Measurements from ENCODE around the gene IQSEC1.
A peak's percentile ranks its signal among the peaks of the same experiment; 100 is the strongest.

Gene IQSEC1

DNA sequence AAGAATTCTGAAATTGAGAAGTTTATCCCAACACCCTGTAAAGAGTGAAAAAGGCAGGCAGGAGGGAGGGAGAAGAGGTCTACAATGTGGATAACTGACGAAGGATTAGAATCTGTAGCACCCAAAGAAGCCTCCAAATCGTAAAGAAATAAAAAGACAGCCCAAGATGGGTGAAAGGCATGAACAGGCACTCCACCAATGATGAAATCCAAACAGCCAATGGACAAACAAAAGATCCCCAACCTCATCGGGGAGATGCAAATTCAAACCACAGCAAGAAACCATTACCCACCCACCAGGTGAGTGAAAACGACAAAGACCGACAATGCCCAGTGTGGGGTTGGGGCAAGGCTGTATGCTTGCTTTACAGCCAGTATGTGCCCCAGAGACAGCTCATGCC lies 85.6 kb downstream of the IQSEC1 start:
- TF ChIP-seq, protein P1, sequence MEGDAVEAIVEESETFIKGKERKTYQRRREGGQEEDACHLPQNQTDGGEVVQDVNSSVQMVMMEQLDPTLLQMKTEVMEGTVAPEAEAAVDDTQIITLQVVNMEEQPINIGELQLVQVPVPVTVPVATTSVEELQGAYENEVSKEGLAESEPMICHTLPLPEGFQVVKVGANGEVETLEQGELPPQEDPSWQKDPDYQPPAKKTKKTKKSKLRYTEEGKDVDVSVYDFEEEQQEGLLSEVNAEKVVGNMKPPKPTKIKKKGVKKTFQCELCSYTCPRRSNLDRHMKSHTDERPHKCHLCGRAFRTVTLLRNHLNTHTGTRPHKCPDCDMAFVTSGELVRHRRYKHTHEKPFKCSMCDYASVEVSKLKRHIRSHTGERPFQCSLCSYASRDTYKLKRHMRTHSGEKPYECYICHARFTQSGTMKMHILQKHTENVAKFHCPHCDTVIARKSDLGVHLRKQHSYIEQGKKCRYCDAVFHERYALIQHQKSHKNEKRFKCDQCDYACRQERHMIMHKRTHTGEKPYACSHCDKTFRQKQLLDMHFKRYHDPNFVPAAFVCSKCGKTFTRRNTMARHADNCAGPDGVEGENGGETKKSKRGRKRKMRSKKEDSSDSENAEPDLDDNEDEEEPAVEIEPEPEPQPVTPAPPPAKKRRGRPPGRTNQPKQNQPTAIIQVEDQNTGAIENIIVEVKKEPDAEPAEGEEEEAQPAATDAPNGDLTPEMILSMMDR (conservative IDR thresholded peaks at IDR 0.05; ENCODE audit: low read depth): no peak
- ChIA-PET POLR2A (ENCODE audit: low non-redundant PET) (no interaction called here), CTCF (interaction anchor here (0.8 kb wide), 1 partner anchor 15 kb away, joined by 5 read pairs; no protein-coding TSS in a partner anchor)
- no peak overlapping the region for H3K27ac ChIP-seq
- no peak for DNase-seq (ENCODE audit: low spot score)

DNA sequence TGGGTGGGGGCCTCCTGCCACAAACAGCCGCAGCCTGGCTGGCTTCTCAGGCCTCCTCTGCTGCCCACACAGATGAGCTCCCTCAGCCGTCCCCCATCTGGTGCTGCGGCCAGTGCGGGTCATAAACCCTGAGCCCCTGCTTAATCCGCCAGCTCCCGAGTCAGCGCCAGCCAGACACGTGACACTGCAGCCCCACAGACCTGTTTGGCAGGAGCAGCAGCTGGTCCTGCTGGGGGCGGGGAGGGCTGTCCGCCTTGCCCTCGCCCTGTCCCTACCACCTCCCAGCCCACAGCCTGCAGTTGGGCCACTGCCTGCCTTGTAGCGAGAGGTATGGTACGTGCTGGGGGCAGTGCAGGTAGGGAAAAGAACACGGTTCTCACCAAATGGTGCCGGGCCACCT lies 86.2 kb downstream of the IQSEC1 start:
- ChIA-PET CTCF (no interaction called here), POLR2A (ENCODE audit: low non-redundant PET) (no interaction called here)
- no peak for DNase-seq (ENCODE audit: low spot score)
- TF ChIP-seq, protein P1 (conservative IDR thresholded peaks at IDR 0.05; ENCODE audit: low read depth): no peak
- H3K27ac ChIP-seq: no peak overlapping the region

DNA sequence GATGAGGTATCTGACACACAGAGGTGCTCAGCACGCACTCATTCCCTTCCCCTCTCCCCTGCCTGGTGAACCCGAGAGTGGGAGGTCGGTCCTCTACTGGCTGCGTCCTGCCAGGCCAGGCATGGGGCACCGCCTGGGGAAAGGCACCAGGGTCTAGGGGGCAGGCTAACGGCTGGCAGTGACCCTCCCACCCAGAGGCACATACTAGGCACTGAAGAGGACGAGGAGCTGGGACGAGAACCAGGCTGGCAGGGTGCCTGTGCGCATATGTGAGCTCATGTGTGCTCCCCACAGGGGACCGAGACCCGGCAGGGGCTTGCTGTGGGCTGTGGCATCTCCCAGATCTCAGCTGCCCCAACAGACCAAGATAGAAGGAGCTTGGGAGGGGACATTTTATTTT lies 86.7 kb downstream of the IQSEC1 start:
- no peak for DNase-seq (ENCODE audit: low spot score)
- TF ChIP-seq, protein P1 (conservative IDR thresholded peaks at IDR 0.05; ENCODE audit: low read depth): no peak
- CTCF ChIA-PET: no interaction called here
- POLR2A ChIA-PET (ENCODE audit: low non-redundant PET): no interaction called here
- no peak overlapping the region for H3K27ac ChIP-seq

DNA sequence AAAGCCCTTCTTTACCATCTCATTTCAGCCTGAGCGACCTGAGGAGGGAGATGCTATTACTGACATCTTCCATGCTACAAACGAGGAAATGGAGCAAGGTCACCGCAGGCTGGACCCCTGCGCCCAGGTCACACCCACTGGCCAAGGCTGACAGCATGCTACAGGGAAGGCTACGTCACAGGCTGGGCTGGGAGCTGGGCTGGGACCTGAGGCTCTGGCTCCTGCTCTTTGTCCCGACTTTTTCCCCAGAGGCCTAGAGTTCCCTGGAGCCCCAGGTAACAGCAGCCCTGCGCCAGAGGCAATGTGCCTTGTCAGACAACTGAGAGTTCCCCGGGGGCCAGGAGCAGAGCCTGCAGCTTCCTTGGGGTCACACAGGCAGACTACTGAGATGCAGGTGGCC lies 87.2 kb downstream of the IQSEC1 start:
- no peak for DNase-seq (ENCODE audit: low spot score)
- CTCF ChIA-PET: interaction anchor here (0.6 kb wide), 1 partner anchor 407 kb away, joined by 4 read pairs; no protein-coding TSS in a partner anchor

DNA sequence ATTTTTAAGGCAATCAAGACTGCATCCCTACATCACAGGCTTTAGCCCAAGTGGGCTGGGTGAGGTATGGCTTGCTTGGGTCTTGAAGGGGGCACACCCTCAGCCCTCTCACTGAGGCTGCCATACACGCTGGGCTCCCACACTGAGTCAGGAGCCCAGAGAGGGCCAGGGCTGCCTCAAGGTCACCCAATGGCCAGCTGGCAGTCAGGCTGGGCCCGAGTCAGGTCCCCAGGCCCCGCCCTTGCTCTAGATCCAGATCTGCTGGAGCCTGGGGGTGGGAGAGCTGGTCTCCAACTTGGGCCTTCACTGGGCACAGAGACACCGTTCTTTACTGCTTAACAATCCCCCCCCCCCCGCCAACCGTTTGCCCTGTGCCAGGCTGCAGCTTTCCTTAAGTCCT lies 88.1 kb downstream of the IQSEC1 start:
- POLR2A ChIA-PET (ENCODE audit: low non-redundant PET): no interaction called here
- TF ChIP-seq, protein P1 (conservative IDR thresholded peaks at IDR 0.05; ENCODE audit: low read depth): no peak
- CTCF ChIA-PET: interaction anchor here (0.6 kb wide), 1 partner anchor 406 kb away, joined by 4 read pairs; no protein-coding TSS in a partner anchor

More for the DNA sequence above, 87.2 kb downstream of the IQSEC1 start:
- TF ChIP-seq, protein P1 (conservative IDR thresholded peaks at IDR 0.05; ENCODE audit: low read depth): no peak
- POLR2A ChIA-PET (ENCODE audit: low non-redundant PET): no interaction called here
- no peak overlapping the region for H3K27ac ChIP-seq

DNA sequence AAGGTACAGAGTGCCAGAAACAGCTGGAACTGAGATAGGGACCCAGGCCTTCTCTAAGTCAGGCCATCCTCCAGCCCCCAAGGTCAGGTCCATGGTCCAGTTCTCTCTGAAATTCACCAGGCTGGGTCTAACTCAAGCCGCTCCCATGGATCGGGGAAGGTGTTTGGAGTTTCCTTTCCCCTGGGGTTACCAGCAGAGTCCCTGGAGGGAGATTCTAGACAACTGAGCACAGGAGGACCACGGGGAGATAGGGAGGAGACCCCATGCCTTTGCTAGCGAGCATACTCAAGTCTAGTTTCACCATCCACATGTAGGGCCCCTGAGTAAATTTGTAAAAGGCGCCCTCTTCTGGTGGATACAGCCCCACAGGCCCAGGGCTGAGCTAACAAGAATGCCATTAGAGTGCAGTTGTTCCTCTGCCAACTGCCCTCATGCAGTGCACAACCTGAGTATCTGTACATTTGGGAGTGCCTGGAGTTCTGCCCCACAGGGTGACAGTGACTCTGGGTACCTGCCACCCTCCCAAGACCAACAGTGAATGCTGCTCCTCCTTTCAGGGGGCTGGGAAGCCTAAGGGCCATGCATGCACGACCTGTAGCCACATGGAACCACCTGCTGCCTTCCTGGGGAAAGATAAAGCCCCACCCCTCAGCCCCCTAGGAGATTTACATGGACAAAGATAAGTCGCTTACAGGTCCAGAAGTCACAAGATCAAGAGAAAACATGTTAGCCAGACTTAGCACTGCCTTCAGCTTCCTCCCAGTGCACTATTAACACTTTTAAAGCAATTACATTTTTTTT lies 89.0 kb downstream of the IQSEC1 start:
- peak; percentile 32 for DNase-seq (ENCODE audit: low spot score)
- TF ChIP-seq, protein P1 (conservative IDR thresholded peaks at IDR 0.05; ENCODE audit: low read depth): peak; percentile 54
- POLR2A ChIA-PET (ENCODE audit: low non-redundant PET): interaction anchor here (0.6 kb wide), 1 partner anchor 305 kb away, joined by 5 read pairs; no protein-coding TSS in a partner anchor
- CTCF ChIA-PET: interaction anchor here (0.6 kb wide), 4 partner anchors 10 to 1906 kb away, joined by 3 read pairs; no protein-coding TSS in a partner anchor
- H3K27ac ChIP-seq: no peak overlapping the region

More for the DNA sequence above, 88.1 kb downstream of the IQSEC1 start:
- no peak overlapping the region for H3K27ac ChIP-seq
- no peak for DNase-seq (ENCODE audit: low spot score)
